GM18520 (cell line): ENCODE measurements around the gene FAM20A.

Experiments
- ATAC-seq: cut with Tn5 transposase; IDR thresholded peaks from one replicate; pipeline ENCODE4 v1.9.1; 2021; ENCODE audit not compliant: unreplicated experiment

The FAM20A gene

DNA sequence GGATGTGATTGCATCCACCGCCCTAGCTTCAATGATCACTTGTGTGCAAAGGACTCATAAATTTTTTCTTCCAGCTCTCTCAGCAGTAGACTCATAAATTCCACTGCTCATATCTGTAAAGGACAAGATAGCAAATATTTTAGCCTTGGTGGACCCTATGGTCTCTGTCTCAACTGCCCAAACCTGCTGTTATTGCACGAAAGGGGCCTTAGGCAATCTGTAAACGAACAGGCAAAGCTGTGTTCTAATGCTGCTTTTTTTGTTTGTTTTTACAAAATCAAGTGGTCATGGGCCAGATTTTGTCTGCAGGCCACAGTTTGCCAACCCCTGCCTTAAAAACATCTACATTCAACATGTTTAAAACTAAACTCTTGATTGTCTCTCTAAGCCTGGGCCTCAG is 34.1 kb downstream of the FAM20A start:
- no peak for ATAC-seq

DNA sequence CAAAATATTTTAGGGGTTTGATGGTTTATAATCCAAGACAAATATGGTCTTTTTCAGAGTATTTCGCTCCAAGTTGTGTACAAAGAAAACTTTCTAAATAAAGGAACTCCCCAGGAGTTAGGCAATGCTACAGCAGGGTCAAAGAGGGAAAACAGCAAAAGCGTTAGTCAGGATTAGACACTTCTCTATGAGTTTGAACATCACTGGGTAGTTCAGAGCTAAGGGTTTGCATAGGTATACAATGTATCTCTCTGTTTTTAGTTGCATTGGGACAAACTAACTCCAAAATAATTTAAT is 34.8 kb downstream of the FAM20A start:
- ATAC-seq = no peak

DNA sequence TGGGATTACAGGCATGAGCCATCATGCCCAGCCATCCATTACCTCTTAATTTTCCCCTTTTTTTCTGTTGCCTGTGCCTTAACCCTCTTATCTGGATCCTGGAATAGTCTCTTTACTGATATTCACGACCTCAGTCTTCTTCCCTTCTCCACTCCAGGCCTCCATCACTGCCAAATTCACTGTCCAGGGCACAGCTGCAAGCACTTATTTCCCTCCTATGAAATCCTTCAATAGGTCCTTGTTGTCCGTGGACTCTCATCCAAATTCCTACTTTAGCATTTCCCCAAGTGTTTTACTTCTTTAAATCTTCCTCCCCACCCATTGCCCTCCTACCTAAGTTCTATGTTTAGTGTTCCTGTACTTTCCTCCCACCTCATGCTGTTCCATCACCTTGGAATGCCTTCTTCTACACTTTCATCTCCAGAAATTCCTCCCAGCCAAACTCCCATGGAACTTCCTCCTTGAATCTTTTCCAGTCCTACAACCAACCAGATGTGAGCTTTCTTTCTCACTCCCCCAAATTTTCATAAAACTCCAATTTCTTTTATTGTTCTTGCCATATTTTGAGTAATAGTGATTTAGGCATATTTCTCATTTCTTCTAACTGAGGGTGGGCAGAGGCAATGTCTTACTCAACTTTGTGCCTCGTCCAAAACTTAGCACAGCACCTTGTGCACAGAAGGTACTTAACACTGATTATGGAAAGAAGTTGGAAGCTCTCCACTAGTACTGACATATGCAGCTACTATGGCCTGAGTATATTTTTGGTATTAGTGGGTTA is 35.3 kb downstream of the FAM20A start:
- no peak for ATAC-seq

DNA sequence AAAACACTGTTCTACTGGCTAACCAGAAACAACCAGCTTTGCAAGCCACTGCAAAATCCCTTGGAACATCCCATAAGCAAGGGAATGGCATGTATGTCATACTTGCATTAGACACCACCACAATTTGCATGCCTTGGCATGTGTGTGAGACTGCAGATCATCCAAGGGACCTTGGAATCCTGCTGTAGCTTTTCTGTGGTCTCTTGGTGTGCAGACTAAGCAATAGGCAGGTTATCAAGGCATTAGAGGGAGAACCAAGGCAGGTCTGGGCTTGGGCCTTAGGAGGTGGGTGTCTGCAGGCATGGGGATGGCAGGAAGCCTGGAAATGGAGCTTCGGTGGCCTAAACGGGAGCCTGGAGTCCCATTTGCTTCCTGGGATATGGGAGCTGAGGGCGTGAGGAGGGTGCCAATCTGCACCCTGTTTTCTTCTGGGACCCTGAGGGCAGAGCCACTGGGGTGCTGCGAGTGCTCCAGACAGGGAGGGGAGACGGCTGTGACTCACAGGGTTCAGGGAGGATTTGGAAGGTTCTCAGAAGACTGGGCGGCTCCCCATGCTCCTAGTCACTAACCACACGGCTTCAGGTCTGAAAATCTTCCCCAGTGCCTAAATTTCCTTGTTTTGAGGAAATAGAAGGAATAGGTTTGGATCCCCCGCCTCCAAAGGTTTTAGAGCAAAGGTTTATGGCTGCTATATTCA is 36.6 kb downstream of the FAM20A start:
- no peak for ATAC-seq

GRCh38 chr17:68562736-68563135 is 38.4 kb downstream of the FAM20A start:
- ATAC-seq = no peak

- ATAC-seq = no peak
These were observed 40.0 kb downstream of the FAM20A start for GRCh38 chr17:68560966-68561720.

- no peak for ATAC-seq
These were observed 41.9 kb downstream of the FAM20A start for GRCh38 chr17:68559316-68559715.

DNA sequence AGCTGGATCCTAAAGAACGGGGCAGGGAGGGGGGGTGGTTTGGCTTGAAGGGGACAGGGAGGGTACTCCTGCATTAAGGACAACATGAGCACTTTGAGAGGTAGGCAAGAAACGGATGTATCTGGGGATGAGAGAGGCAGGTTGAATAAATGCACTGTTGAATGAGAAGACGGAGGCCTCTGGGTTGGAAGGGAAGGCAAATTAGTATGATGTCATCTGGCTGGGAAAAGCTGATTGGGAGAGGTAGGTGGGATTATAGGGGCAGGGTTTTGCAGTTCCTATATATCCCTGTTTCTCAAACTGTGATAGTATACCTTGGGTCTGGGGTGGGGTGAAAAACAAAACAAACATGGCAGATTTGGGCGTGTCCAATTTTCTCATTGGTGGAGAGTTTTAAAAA is 44.6 kb downstream of the FAM20A start:
- no peak for ATAC-seq

DNA sequence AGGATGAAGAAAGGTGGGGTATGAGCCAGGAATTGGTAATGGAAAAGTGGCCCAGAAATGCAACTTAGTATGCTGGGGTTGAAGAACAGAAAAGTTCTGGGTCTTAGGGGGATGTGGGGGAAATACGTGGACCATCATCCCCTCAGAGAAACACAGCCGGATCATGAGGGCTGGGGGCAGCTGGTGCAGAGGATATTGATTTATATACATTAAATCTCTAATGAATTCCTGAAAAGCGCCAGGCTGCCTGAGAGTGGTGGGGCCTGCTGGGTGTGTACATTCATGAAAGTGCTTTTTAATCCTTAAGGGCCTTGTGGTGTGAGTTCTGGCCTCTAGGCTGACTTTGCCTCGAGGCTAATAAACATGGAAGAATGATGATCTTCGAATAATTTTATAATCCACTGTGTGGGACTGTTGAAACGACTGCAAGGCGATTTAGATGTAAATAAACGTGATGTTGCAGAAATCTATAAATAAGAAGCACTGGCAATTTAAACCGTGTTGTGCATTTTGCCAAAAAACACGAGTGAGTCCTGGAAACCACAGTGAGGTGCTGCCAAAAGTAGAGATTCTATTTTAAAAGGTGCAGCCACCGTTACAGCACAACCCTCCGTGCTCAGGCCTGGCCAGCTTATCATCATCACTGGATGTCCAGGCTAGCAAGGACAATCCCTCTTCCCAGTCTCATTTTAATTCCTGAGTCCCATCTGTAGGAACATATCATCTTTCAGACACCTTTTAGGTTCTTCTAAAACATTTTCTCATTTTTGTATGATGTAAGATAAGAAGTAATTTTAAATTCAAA is 56.9 kb downstream of the FAM20A start:
- no peak for ATAC-seq

GRCh38 chr17:68542698-68543463 is 58.3 kb downstream of the FAM20A start:
- no peak for ATAC-seq

DNA sequence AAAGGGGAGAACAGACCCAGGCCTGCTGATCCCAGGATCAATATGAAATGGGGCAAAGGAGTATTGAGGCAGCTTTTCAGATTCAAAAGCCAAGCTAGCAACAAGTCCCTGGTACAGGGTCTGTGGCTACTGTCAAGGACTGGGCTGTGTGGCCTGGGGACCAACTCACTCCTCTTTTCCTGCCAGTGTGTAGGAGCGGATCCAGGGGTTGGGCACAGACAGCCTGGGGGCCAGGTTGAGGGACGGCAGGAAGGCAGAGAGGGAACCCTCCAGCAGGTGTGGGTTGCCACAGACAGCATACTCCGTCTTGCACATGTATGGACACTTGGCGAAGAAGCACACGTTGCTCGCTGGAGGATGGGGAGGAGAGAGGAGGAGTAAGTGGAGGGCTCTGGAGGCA is 59.4 kb downstream of the FAM20A start:
- ATAC-seq = no peak

- ATAC-seq = no peak
These were observed 60.2 kb downstream of the FAM20A start for GRCh38 chr17:68540981-68541380.

- no peak for ATAC-seq
These were observed 61.4 kb downstream of the FAM20A start for GRCh38 chr17:68539548-68540467.

DNA sequence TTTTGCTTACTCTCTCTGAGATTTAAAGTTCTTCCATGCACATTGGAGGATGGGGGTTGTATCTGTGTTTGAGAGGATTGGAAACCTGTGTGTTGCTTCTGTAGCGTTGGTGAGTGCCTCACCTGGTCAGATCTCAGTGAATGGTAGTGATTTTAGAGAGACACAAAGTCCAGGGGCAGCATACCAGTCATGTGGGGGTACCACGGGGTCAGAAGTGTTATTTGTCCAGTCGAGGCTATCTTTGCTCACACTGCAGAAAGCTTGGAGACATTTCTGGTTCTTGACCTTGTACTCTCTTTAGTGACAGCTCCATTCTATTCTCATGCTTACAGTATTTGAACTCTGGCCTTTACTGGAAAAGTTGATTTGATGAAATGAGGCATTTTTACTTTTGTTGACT is 65.2 kb downstream of the FAM20A start:
- ATAC-seq = no peak

DNA sequence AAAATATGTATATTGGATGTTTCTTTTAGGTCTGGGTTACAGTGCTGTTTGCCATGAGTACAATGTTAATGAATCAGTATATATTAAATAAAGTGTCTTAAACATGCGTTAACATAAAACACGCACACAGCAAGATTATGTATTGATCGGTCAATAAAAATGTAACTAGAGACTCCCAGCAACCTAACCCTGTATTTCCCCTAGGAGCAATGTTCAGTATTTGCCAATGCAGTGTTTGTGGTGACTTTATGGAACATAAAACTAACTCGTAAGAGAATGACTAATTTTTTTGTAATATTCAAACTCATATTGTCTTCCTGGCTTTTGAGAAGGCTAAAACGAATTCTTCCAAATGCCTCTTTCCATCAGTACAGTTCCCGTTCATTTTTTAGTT is 66.5 kb downstream of the FAM20A start:
- no peak for ATAC-seq

DNA sequence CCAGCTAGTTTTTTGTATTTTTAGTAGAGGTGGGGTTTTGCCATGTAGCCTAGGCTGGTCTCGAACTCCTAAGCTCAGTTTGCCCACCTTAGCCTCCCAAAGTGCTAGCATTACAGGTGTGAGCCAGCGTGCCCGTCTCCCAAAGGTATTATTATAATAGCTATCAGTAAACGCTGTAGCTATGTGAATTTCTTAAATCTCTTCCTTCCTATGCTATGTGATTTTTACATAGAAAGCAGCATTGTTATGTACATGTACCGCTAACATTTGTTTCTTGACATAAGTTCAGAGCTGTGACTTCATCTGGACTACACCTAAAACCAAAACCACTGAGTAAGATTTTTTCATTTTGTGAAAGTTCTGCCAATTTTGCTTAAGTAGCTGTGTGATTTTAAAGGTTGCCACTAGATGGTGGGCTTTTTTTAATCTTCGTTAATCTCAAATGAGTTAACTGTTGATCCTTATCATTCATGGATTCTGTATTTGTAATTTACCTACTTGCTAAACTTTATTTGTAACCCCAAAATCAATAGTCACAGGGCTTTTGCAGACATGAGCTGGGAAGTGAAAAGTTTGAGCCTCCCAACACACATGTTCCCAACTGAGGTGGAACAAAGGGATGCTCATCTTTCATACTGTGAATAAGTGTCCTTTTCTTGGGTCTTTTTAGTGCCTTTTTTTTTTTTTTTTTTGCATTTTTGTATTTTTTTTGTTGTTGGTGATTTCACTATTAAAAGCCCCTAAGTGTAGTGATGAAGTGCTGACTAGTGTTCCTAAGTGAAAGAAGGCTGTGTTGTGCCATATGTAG is 67.1 kb downstream of the FAM20A start:
- no peak for ATAC-seq

- no peak for ATAC-seq
These were observed 68.3 kb downstream of the FAM20A start for GRCh38 chr17:68532826-68533225.

DNA sequence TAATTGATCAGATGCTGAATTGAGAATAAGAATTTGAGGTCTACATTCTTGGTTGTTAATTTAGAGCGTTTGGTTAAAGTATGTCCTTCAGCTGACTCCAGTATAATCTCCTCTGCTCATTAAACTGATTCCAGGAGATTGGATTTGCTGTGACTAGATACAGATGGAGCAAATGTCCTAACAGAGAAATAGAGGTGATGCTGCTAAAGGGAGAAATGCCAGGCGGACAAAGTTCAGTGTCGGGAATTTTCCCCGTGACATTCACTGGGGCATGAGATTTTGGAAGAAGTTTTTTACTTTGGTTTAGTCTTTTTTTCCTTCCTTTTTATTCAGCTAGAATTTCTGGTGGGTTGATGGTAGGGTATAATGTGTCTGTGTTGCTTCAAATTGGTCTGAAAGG is 69.9 kb downstream of the FAM20A start:
- ATAC-seq = no peak

GRCh38 chr17:68527314-68527713 is 73.9 kb downstream of the FAM20A start:
- ATAC-seq = no peak
